Activated T-helper 1 cell treated with anti-CD3 and anti-CD28 coated beads, Interleukin-2, amount 50 U/mL, for 16 hours (primary cell): ENCODE results near the gene PCDHGA7.
"Not testable (repeated sequence)": the region's sequence is repeated elsewhere in the genome, so short reads cannot be mapped to it uniquely, and the experiment has no call there.

Experiments used
- DNase-seq, 2 donors: peaks; one replicate each; pipeline ENCODE4 v3.0.0-alpha.2; 2020; ENCODE audit warnings: low read depth in 1 of 2, low spot score in 1 of 2

PCDHGA7 gene

GRCh38 chr5:141366016-141366896 is 16.3 kb upstream of the PCDHGA7 start:
- DNase-seq: no peak

GRCh38 chr5:141369994-141370848 is 12.3 kb upstream of the PCDHGA7 start, which contains the start of gene PCDHGB3:
Gene PCDHGB3 (plus strand): TSS chr5:141370242. CDS start chr5:141370395, 153 bp downstream.
- no peak for DNase-seq

- DNase-seq: no peak
Measured at GRCh38 chr5:141371572-141372475, 10.7 kb upstream of the PCDHGA7 start.

- no peak for DNase-seq
Measured at GRCh38 chr5:141373673-141374317, 8.7 kb upstream of the PCDHGA7 start, which contains the start of gene PCDHGA6. Gene PCDHGA6 (plus strand): TSS chr5:141373891. CDS start chr5:141374084, 193 bp downstream.

GRCh38 chr5:141374627-141375026 is 7.9 kb upstream of the PCDHGA7 start:
- DNase-seq: no peak

DNA sequence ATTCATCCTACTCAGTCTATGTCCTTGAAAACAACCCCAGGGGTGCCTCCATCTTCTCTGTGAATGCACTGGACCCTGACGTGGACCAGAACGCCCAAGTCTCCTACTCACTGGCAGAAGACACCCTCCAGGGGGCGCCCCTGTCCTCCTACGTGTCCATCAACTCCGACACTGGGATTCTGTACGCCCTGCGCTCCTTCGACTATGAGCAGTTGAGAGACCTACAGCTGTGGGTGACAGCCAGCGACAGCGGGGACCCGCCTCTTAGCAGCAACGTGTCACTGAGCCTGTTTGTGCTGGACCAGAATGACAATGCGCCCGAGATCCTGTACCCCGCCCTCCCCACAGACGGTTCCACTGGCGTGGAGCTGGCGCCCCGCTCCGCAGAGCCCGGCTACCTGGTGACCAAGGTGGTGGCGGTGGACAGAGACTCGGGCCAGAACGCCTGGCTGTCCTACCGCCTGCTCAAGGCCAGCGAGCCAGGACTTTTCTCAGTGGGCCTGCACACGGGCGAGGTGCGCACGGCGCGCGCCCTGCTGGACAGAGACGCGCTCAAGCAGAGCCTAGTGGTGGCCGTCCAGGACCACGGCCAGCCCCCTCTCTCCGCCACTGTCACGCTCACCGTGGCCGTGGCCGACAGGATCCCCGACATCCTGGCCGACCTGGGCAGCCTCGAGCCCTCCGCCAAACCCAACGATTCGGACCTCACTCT is 6.9 kb upstream of the PCDHGA7 start:
- not testable (repeated sequence) for DNase-seq

DNA sequence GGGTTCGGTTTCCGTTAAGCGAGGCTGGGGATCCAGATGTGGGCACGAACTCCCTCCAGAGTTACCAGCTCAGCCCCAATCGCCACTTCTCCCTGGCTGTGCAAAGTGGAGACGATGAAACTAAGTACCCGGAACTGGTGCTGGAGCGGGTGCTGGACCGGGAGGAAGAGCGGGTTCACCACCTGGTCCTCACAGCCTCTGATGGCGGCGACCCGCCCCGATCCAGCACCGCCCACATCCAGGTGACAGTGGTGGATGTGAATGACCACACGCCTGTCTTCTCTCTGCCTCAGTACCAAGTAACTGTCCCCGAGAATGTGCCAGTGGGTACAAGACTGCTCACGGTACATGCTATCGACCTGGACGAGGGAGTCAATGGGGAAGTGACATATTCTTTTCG is 803 bp downstream of the PCDHGA7 start:
- DNase-seq: no peak

DNA sequence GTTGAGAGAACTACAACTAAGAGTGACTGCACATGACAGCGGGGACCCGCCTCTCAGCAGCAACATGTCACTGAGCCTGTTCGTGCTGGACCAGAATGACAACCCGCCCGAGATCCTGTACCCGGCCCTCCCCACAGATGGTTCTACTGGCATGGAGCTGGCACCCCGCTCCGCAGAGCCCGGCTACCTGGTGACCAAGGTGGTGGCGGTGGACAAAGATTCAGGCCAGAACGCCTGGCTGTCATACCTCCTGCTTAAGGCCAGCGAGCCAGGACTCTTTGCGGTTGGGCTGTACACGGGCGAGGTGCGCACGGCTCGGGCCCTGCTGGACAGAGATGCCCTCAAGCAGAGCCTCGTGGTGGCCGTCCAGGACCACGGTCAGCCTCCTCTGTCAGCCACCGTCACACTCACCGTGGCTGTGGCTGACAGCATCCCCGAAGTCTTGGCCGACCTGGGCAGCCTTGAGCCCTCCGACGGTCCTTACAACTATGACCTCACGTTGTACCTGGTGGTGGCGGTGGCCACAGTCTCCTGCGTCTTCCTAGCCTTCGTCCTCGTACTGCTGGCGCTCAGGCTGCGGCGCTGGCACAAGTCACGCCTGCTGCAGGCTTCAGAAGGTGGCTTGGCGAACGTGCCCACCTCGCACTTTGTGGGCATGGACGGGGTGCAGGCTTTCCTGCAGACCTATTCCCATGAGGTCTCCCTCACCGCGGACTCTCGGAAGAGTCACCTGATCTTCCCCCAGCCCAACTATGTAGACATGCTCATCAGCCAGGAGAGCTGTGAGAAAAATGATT is 2.1 kb downstream of the PCDHGA7 start:
- DNase-seq: no peak

DNA sequence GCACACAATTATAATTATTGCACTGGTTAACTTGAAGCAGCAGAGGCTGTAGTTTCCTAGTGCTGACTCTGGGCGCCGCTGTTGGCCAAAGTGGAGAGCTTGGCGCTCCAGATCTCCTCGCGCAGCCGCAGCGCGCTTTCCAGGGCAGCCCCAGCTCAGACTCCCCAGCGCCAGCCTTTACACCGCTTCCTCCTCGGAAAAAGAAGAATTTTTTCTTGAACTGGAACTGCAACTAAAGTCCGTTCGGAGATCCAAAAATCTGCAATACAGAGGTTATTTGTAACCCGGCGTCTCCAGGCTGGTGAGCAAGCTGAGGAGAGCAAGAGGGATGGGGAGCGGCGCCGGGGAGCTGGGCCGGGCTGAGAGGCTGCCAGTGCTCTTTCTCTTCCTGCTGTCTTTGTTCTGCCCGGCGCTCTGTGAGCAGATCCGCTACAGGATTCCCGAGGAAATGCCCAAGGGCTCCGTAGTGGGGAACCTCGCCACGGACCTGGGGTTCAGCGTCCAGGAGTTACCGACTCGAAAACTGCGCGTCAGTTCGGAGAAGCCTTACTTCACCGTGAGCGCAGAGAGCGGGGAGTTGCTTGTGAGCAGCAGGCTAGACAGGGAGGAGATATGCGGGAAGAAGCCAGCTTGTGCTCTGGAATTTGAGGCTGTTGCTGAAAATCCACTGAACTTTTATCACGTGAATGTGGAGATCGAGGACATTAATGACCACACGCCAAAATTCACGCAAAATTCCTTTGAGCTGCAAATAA is 5.2 kb downstream of the PCDHGA7 start, which contains the start of gene PCDHGB4:
TSS of gene PCDHGB4 (plus strand) at position 142 of the 755 bp plus-strand sequence. CDS start at position 329, 187 bp downstream.
- not testable (repeated sequence) for DNase-seq

- no peak for DNase-seq
Measured at GRCh38 chr5:141388661-141389060, 6.1 kb downstream of the PCDHGA7 start.

DNA sequence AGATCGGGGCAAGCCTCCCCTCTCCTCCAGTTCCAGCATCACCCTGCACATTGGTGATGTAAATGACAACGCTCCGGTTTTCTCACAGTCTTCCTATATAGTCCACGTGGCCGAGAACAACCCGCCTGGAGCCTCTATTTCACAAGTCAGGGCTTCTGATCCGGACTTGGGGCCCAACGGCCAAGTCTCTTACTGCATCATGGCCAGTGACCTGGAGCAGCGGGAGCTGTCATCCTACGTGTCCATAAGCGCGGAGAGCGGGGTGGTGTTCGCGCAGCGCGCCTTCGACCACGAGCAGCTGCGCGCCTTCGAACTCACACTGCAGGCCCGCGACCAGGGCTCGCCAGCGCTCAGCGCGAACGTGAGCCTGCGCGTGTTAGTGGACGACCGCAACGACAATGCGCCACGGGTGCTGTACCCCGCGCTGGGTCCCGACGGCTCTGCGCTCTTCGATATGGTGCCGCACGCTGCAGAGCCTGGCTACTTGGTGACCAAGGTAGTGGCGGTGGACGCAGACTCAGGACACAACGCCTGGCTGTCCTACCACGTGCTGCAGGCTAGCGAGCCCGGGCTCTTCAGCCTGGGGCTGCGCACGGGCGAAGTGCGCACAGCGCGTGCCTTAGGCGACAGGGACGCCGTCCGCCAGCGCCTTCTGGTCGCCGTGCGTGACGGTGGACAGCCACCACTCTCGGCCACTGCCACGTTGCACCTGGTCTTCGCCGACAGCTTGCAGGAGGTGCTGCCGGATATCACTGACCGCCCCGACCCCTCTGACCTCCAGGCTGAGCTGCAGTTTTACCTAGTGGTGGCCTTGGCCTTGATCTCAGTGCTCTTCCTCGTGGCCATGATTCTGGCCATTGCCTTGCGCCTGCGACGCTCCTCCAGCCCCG is 6.9 kb downstream of the PCDHGA7 start:
- no peak for DNase-seq

GRCh38 chr5:141392429-141393198 is 10.1 kb downstream of the PCDHGA7 start, which contains the start of gene PCDHGA8:
Gene PCDHGA8 (plus strand): TSS chr5:141392633. CDS start chr5:141392814, 181 bp downstream.
- DNase-seq: no peak

DNA sequence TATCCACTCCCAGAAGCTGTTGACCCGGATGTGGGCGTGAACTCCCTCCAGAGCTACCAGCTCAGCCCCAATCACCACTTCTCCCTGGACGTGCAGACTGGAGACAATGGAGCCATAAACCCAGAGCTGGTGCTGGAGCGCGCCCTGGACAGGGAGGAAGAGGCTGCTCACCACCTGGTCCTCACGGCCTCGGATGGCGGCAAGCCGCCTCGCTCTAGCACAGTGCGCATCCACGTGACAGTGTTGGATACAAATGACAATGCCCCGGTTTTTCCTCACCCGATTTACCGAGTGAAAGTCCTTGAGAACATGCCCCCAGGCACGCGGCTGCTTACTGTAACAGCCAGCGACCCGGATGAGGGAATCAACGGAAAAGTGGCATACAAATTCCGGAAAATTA is 10.7 kb downstream of the PCDHGA7 start:
- DNase-seq: no peak

DNA sequence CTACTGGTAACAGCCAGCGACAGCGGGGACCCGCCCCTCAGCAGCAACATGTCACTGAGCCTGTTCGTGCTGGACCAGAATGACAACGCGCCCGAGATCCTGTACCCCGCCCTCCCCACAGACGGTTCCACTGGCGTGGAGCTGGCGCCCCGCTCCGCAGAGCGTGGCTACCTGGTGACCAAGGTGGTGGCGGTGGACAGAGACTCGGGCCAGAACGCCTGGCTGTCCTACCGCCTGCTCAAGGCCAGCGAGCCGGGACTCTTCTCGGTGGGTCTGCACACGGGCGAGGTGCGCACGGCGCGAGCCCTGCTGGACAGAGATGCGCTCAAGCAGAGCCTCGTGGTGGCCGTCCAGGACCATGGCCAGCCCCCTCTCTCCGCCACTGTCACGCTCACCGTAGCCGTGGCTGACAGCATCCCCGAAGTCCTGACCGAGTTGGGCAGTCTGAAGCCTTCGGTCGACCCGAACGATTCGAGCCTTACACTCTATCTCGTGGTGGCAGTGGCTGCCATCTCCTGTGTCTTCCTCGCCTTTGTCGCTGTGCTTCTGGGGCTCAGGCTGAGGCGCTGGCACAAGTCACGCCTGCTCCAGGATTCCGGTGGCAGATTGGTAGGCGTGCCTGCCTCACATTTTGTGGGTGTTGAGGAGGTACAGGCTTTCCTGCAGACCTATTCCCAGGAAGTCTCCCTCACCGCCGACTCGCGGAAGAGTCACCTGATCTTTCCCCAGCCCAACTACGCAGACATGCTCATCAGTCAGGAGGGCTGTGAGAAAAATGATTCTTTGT is 12.1 kb downstream of the PCDHGA7 start:
- not testable (repeated sequence) for DNase-seq
